Small intestine (tissue), 7 donors: ENCODE measurements around the gene BTG2. TPM values are rescaled to one million over a fixed set of nuclear protein-coding genes. Genes with fewer than 3 reads are reported as not detected.

Experiments used
- DNase-seq, 2 donors: peaks; one replicate each; pipeline versions ENCODE4 v3.0.0 to v3.0.0-alpha.2; 2013
- FAIRE-seq: peaks from 2 replicates; lab custom pipeline; 2012; peaks lifted over from hg19 to GRCh38; lab: Jason Lieb, UNC
- H3K27ac ChIP-seq, 3 donors: one replicate each; pipeline ENCODE4 v1.5.1; 2013; ENCODE audit warnings: low read length in 2 of 3, mild to moderate bottlenecking in 2 of 3, control low read depth in 1 of 3, inconsistent platforms in 1 of 3, low read depth in 1 of 3, moderate library complexity in 1 of 3
- H3K27me3 ChIP-seq, 3 donors: one replicate each; pipeline ENCODE4 v1.6.1; 2013; ENCODE audit warnings: low read length in 3 of 3, inconsistent platforms in 1 of 3; ENCODE audit not compliant: control insufficient read depth in 3 of 3, insufficient read depth in 3 of 3
- H3K36me3 ChIP-seq, 3 donors: one replicate each; pipeline ENCODE4 v1.6.1; 2013; ENCODE audit warnings: low read length in 3 of 3, inconsistent platforms in 1 of 3, low read depth in 1 of 3, mild to moderate bottlenecking in 1 of 3, moderate library complexity in 1 of 3; ENCODE audit not compliant: control insufficient read depth in 3 of 3, insufficient read depth in 2 of 3
- H3K4me1 ChIP-seq, 3 donors: one replicate each; pipeline ENCODE4 v1.6.1; 2013; ENCODE audit warnings: low read length in 2 of 3, inconsistent platforms in 1 of 3, low read depth in 1 of 3, mild to moderate bottlenecking in 1 of 3, moderate library complexity in 1 of 3; ENCODE audit not compliant: control insufficient read depth in 3 of 3, insufficient read depth in 2 of 3
- H3K4me3 ChIP-seq, 3 donors: one replicate each; pipeline ENCODE4 v1.5.1; 2013; ENCODE audit warnings: low read length in 3 of 3, control low read depth in 1 of 3, inconsistent platforms in 1 of 3, low read depth in 1 of 3, mild to moderate bottlenecking in 1 of 3, moderate library complexity in 1 of 3
- H3K9me3 ChIP-seq, 2 donors: one replicate each; pipeline ENCODE4 v1.6.1; 2013; ENCODE audit warnings: low read depth in 1 of 2, low read length in 1 of 2; ENCODE audit not compliant: control insufficient read depth in 2 of 2, insufficient read depth in 1 of 2
- WGBS, 3 donors: extraction: QIAGEN DNeasy Blood & Tissue Kit; methylation state at CpG; one replicate each; pipeline ENCODE4 v1.1.7; 2013; 5-methylcytosine and 5-hydroxymethylcytosine counted together
- polyA plus RNA-seq, 4 donors: library from polyadenylated mRNA; stranded (reverse) in 3 of 4; unstranded in 1 of 4; fragments of 200-250 nt in 3 of 4; fragments of 120-200 nt in 1 of 4; gene quantifications; one replicate each; pipeline versions ENCODE4 v1.2.1 to v1.2.3, GENCODE V29; 2013
- donor health status: healthy with polysubstance abuse.
- donor health status: control.
- donor health status: control.
- donor health status: Bipolar disorder and iron deficiency.
- donor health status: healthy.

BTG2 gene
- polyA plus RNA-seq, 4 donors = 15.9 to 193 (median 62.2) TPM

- Histone ChIP-seq H3K4me3 (no peak overlapping the region), H3K9me3 (no peaks in the 10 kb centered on the region), H3K27me3 (no peaks in the 10 kb centered on the region), H3K36me3 (no peaks in the 10 kb centered on the region), H3K27ac (peak overlapping the region; percentile 82 to 97 (median 95)), H3K4me1 (peaks cover 35 to 92% (median 46%) of the 10 kb centered on the region in 3 donors)
- DNase-seq (peak; percentile 70 to 83), FAIRE-seq (no peak)
- WGBS, 3 donors = 19 to 44% (median 27%) methylated on average over 9 of the region's 9 CpGs
These were observed 18.9 kb upstream of the BTG2 start for GRCh38 chr1:203286161-203286984.

- Histone ChIP-seq H3K4me3 (no peak overlapping the region), H3K27ac (peak overlapping the region; percentile 82 to 97 (median 95)), H3K36me3 (no peaks in the 10 kb centered on the region), H3K4me1 (peaks cover 40 to 93% (median 46%) of the 10 kb centered on the region in 3 donors), H3K9me3 (peaks cover 0 to 5% of the 10 kb centered on the region in 2 donors), H3K27me3 (no peaks in the 10 kb centered on the region)
- WGBS, 3 donors = 23 to 34% (median 33%) methylated on average over 9 of the region's 9 CpGs
- FAIRE-seq (no peak), DNase-seq (peak; percentile 81 to 84)
These were observed 18.0 kb upstream of the BTG2 start for GRCh38 chr1:203287109-203287893.

GRCh38 chr1:203287898-203288297, 17.4 kb upstream of the BTG2 start:
- H3K36me3 ChIP-seq = no peaks in the 10 kb centered on the region
- H3K4me1 ChIP-seq = peaks cover 41 to 89% (median 41%) of the 10 kb centered on the region in 3 donors
- H3K4me3 ChIP-seq = no peak overlapping the region
- peaks cover 0 to 5% of the 10 kb centered on the region in 2 donors for H3K9me3 ChIP-seq
- WGBS, 3 donors = 43 to 66% (median 52%) methylated on average over 5 of the region's 5 CpGs
- H3K27ac ChIP-seq = peak overlapping the region; percentile 82 to 97 (median 95)
- FAIRE-seq = no peak
- H3K27me3 ChIP-seq = no peaks in the 10 kb centered on the region
- DNase-seq = no peak

GRCh38 chr1:203288400-203288799, 16.9 kb upstream of the BTG2 start:
- Histone ChIP-seq H3K27ac (peak overlapping the region; percentile 82 to 99 (median 95)), H3K4me3 (no peak overlapping the region), H3K9me3 (peaks cover 0 to 5% of the 10 kb centered on the region in 2 donors), H3K27me3 (no peaks in the 10 kb centered on the region), H3K4me1 (peaks cover 37 to 84% (median 38%) of the 10 kb centered on the region in 3 donors), H3K36me3 (no peaks in the 10 kb centered on the region)
- DNase-seq = peak; percentile 76 to 78
- 13 to 54% (median 30%) methylated on average over 7 of the region's 7 CpGs for WGBS, 3 donors
- FAIRE-seq = no peak

- 13 to 25% (median 14%) methylated on average over 12 of the region's 12 CpGs for WGBS, 3 donors
- H3K36me3 ChIP-seq = no peaks in the 10 kb centered on the region
- H3K27ac ChIP-seq = peak overlapping the region; percentile 95 to 99 (median 95)
- peak; percentile 59 to 72 for DNase-seq
- H3K4me3 ChIP-seq = no peak overlapping the region
- peaks cover 36 to 78% (median 37%) of the 10 kb centered on the region in 3 donors for H3K4me1 ChIP-seq
- H3K27me3 ChIP-seq = no peaks in the 10 kb centered on the region
- peaks cover 0 to 5% of the 10 kb centered on the region in 2 donors for H3K9me3 ChIP-seq
- FAIRE-seq = no peak
These were observed 15.9 kb upstream of the BTG2 start for GRCh38 chr1:203289281-203289981.

GRCh38 chr1:203289982-203290260, 15.4 kb upstream of the BTG2 start:
- Histone ChIP-seq H3K9me3 (peaks cover 0 to 5% of the 10 kb centered on the region in 2 donors), H3K27ac (peak overlapping the region; percentile 95 to 99 (median 95)), H3K4me3 (no peak overlapping the region), H3K4me1 (peaks cover 33 to 74% (median 37%) of the 10 kb centered on the region in 3 donors), H3K36me3 (no peaks in the 10 kb centered on the region), H3K27me3 (no peaks in the 10 kb centered on the region)
- FAIRE-seq (no peak), DNase-seq (no peak)
- WGBS, 3 donors = 10 to 37% (median 20%) methylated on average over 2 of the region's 2 CpGs

GRCh38 chr1:203290261-203291089, 14.8 kb upstream of the BTG2 start:
- DNase-seq = peak; percentile 93 to 99
- Histone ChIP-seq H3K27me3 (no peaks in the 10 kb centered on the region), H3K27ac (peak overlapping the region; percentile 95 to 99 (median 95)), H3K4me1 (peaks cover 31 to 68% (median 37%) of the 10 kb centered on the region in 3 donors), H3K9me3 (peaks cover 0 to 5% of the 10 kb centered on the region in 2 donors), H3K4me3 (peak overlapping the region in 1 of 3 donors; percentile 1), H3K36me3 (no peaks in the 10 kb centered on the region)
- FAIRE-seq = no peak
- 1 to 8% (median 6%) methylated on average over 26 to 31 of the region's 31 CpGs for WGBS, 3 donors
